ENCODE data around the gene SMAD2.

DNA sequence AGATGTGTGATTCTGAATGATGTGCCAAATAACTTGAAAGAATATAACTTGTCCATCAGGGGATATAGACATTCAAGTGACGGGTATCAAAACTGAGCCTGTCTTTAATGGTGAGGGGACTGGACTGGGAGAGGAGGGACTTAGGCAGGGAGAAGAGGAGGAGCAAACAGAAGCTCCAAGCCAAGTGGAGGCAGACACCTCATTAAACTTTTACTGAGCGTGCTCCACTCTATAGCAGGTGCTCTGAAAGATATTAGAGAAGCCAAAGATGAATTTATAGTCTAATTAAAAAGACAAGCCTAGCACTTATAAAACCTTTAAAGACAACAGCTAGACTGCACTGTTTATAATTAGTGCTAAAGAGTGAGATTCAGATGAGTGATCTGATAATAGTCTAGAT is 47.7 kb upstream of the SMAD2 start:
- TF ChIP-seq, protein P1, sequence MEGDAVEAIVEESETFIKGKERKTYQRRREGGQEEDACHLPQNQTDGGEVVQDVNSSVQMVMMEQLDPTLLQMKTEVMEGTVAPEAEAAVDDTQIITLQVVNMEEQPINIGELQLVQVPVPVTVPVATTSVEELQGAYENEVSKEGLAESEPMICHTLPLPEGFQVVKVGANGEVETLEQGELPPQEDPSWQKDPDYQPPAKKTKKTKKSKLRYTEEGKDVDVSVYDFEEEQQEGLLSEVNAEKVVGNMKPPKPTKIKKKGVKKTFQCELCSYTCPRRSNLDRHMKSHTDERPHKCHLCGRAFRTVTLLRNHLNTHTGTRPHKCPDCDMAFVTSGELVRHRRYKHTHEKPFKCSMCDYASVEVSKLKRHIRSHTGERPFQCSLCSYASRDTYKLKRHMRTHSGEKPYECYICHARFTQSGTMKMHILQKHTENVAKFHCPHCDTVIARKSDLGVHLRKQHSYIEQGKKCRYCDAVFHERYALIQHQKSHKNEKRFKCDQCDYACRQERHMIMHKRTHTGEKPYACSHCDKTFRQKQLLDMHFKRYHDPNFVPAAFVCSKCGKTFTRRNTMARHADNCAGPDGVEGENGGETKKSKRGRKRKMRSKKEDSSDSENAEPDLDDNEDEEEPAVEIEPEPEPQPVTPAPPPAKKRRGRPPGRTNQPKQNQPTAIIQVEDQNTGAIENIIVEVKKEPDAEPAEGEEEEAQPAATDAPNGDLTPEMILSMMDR (IDR thresholded peaks at IDR 0.05) = no peak
- TF ChIP-seq POLR2A (IDR thresholded peaks at IDR 0.05) = no peak

All from right lobe of liver (tissue), 4 donors.